A673 (cell line): ENCODE data around the gene PRC1.

Experiments
- CTCF ChIP-seq: fragments of 300-800, 200-600 bp; sonication (generic); conservative IDR thresholded peaks from 2 replicates; pipeline ENCODE4 v1.5.1; 2017; ENCODE audit warnings: low read depth, mild to moderate bottlenecking, antibody characterized with exemption, low read length, moderate library complexity, mixed read lengths
- EZH2 ChIP-seq: fragments of 200-600 bp; sonication (generic); IDR thresholded peaks from 2 replicates; pipeline ENCODE4 v1.6.1; 2017; ENCODE audit warnings: borderline replicate concordance, low read depth, mild to moderate bottlenecking, mixed read lengths, antibody characterized with exemption, low read length; ENCODE audit not compliant: poor library complexity, severe bottlenecking

- TF ChIP-seq CTCF: no peak
- TF ChIP-seq EZH2: no peak
Measured at GRCh38 chr15:90929246-90930019, 64.9 kb downstream of the PRC1 start.
